HG03520 (cell line): ENCODE results near the gene CHCHD6.

Experiments
- ATAC-seq: cut with Tn5 transposase; IDR thresholded peaks from one replicate; pipeline ENCODE4 v1.9.1; 2021; ENCODE audit warnings: mild to moderate bottlenecking, moderate library complexity; ENCODE audit not compliant: unreplicated experiment

The CHCHD6 gene

DNA sequence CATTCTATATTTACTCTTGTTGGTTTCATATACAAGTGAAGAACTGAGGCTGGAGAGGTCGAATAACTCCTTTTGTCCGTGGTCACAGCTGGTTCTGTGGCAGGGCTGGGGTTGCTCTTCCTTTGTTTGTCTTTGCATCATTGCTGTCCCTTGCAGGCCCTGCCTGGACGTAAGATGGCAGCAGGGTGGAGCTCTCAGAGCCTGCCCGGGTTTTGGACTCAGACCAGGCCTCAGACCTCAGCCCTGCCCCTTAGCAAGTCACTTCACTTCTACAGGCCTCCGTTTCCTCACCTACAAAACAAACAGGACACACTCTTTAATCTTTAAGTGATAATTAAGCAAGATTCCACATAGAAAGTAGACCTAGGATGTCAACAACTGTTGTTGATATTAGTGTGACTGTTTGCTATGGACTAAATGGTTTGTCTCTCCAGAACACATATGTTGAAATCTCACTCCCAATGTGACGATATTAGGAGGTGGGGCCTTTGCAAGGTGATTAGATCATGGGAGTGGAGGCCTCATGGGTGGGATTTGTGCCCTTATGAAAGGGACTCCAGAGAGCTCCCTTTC lies 213.3 kb downstream of the CHCHD6 start:
- no peak for ATAC-seq

DNA sequence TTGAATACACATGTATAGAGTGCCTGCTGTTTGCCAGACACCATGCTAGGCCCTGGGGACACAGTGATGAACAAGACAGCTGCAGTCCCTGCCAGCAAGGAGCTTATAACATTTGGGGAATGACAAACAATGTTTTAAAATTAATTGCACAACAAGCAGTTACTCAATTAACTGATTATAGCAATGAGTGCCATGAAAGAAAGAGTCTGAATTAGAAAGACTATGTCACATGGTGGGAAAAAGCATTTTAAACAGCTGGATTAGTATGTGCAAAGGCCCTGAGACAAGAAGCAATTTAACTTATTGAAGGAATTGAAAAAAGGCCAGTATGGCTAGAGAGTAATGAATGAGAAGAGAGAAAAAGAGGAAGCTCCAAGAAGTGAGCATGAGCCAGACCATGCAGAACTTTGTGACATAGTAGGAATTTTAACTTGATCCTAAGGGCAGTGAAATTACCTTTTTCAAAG lies 214.3 kb downstream of the CHCHD6 start:
- no peak for ATAC-seq

DNA sequence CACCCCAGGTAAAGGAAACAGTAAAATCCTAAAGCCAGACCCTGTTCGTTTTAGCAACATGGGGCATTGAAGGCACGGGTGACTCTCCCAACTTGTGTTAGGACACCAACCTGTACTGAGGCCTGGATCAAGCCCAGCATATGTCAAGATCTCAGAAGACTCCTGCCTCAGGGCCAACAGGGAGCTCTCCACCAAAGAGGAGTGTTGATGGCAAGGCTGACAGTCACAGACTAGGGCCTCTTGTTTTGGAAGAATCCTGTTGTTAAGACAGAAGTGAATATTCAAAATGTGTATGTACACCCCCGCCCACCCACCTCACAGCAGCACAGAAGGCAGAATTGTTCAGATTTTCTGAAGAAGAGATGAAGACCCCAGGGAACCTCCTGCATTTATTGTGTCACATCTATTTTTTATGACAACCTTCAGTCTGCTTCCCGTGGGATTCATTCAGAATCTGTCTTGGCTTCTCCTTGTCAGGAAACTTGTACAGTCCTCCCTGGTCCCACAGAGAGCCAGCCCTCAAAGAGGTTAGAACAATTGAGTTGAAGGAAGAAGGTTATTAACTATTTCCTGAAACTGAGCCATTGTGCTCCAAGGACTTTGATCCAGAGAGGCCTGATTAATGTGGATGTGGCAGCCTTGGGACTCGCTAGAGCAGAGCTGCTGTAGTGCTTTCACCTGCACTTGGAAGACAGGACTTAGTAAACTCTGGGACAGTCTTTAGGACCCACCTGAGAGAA lies 217.2 kb downstream of the CHCHD6 start:
- ATAC-seq: no peak

DNA sequence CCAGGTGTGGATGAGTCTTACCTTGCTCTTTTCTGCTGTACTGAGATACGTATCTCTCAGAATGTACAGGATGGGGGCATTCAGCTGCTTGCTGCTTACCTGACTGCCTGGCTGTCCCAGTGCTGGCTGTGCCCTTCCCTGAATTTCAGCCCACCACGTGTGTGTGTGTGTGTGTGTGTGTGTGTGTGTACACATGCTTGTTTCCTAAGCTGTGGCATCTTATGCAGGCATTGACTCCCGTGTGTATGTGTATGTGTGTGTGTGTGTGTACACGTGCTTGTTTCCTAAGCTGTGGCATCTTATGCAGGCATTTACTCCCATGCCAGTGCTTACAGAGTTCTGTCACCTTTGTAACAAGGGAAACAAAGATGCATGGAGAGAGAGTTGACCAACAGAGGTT lies 218.4 kb downstream of the CHCHD6 start:
- ATAC-seq: no peak

DNA sequence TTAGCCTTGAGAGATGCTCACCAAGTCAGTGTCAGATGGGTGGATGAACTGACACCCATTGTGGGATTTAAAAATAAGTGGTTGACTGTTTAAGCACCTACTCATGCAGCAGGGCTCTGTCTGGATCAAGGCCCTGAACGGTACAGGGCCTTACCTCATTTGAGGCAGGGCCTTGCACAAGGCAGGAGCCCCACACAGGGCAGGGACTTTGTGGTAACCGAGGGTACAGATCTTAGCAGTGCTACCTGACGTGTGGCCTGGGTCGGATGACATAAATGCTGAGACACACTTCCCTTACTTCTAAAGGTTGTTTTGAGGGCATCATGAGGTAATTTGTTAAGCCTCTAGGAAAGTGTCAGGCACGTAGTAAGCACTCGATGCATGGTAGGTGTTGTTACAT lies 219.4 kb downstream of the CHCHD6 start:
- ATAC-seq: no peak

DNA sequence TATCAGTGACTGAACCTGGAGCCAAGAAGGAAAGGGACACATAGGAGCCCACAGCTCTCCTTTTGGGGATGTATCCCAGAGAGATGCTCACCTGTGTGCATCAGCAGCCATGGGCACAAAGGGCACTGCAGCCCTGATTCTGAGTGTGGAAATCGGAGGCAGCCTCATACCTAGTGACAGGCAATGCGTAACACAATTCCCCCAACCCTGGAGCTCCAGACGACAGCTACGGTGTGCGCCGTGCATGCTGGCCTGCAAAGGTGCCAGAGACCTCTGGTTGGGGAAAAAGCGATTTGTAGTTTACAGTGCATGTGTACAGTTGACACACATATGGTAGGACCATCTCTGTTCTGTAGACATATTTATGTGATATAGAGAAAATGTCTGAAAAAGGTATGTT lies 219.9 kb downstream of the CHCHD6 start:
- no peak for ATAC-seq

DNA sequence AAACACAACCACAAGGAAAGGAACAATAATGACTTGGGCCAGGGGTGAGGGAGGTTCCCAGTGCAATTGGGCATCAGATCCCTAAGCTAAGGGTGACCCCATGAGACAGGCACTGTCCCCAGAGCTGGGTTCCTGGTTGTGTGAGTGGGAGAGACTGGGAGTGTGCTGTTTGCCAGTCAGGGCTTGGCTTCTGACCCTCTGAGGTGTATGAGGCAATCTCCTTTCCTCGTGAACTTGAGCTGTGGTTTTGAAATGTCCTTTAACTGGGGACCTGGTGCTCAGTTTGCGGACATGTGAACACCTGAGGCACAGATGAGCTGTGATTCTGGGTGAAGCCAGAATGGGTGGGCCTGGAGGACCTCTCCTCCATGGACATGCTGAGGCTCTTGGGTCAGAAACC lies 220.4 kb downstream of the CHCHD6 start:
- ATAC-seq: no peak

DNA sequence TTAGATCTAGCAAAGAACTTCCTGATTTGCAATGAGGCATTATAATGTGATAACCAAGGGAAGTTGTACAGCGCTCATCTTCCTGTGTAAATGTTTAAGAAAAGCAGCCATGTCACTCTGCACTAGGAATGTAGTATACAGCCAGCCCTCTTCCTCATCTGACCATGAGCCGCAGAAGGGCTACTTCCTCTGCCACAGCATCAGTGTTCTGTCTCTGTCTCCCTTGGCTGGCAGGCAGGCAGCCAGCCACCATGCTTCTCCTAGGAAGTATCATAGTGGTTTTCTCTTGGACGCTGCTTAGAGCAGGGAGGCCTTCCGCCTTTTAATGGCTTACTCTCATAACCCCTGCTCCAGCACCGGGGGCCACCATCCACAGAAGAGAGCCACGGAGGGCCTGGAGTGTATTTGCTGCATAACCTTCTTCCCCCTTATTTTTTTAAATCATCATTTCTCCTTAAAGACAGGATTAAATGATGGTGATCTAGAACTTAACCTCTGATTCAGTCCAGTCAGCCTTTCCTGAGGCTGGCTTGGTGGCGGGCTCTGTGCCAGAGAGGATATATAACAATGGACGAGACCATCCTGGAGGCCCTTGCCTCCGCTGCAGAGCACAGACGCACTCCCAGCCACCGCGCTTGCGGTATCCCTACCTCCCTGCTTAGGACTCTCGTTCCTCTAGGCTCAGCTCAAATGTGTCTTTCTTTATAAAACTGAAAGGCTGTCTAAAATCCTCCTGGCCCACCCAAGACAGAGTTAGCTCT lies 221.6 kb downstream of the CHCHD6 start:
- ATAC-seq: no peak

DNA sequence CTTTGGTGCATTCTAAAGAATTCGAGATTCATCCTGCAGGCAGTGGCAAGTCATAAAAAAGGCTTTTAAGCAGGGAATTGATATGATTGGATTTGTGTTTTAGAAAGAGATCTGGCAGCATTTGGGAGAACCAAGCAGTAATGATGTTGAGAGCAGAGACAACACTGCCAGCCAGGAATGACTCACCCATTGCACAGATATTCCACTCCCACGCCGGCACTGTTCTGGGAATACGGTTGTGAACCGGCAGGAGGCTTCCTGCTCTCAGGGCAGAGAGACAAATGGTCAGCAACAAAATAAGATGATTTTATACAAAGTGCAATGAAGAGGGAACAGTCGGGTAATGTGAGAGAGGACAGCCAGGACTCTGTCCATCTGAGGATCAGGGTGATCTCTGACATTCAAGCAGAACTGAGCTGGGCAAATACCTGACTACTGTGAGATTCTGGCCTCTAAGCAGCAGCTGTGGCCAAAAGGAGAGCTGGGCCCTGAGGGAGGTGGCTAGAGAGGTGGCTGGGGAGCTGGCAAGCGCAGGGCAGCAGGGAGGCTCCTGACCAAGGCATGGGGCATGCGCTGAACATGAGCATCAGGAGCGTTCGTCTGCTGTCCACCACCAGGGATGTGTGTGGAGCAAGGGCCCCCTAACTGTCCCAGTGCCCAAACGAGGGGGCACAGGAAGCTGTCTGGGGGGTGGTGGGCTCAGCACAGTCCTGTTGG lies 222.8 kb downstream of the CHCHD6 start:
- ATAC-seq: no peak

DNA sequence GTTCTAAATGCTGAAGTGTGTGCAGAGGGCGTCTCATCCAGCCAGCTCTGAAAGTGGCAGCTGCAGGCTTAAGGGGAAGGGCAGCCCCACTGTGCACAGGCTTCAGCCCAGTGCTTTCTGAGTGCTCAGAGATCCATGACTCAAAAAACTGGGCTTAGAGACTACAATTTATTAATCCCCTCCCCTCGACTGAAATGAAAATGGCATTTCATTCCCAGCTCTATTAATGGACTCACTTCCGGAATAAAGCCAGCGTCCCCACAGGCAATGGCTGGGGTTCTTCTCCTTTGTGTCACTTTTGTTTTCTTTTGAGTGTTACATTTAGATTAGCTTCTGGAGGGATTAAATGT lies 223.3 kb downstream of the CHCHD6 start:
- ATAC-seq: no peak

DNA sequence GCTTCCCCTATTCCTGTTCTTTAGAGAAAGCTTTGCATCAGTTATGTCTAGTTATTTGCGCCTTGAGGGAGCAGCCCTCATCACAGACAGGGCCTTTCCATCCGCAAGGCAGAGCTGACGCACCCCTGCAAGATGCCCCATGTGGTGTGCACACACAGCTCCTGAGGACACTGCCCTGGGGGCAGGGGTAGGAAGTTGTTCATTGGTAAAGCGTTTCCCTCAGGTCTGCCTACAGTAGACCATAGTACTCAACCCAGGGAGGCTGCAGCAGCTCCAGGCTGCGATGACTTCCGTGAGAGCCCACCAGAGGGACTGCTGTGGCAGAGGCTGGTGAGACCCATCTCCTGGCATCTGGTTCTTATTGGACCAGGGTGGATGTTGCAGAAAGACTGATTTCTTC lies 223.8 kb downstream of the CHCHD6 start:
- no peak for ATAC-seq

DNA sequence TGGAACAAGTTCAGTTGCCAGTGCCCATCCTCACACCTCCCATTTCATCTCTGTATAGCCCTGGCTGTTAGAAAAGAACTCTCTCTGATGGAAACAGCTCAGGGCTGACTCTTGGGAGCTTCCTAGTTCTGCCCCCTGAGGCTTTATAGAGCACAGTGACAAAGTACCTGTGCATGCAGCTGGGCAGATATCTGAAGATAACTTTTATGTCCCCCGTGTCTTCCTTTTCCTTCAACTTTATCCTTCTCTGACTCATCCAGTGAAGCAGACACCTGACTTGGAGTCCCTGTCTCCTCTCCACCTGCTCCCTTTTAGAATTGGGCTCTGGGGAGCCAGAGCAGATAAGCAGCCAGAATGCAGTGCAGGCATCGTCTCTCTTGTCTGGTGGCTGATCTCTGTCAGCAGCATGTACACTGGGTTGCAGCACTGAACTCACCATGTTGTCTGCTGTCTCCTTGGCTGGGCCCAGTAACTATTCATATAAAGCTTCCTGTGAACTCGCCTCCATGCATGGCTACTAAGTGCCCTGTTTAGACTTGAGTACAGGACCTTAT lies 225.0 kb downstream of the CHCHD6 start:
- no peak for ATAC-seq

DNA sequence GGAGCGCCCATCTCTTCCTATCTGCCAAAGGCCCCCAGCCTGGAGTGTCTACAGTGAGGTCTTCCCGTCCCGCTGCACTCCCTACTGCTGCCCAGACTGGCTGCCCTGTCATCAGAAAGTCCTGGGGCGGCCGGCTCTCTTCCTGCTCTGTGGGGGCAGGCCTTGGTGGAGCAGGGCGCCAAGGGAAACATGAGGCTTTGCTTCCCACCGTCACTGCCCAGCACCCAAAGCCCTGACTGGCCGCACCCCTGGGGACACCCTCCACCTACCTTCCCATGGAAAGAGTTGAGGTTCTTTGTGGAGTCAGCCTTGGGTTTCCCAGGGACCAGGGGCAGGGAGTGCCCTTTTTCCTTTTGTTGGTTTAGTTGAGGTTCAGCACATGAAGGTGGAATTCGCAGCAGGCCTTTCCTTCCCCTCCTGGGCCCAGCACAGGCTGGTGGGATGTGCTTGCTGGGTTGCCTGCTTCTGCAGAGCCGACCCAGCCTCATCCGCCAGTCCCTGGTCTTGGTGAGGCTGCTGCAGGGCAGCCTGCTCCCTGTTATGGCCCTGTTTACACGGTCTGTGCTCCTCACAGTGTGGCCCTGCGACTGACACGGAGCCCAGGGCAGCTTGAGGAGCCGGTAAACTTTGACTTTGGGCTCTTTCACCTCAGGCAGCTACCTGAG lies 227.0 kb downstream of the CHCHD6 start:
- ATAC-seq: no peak

DNA sequence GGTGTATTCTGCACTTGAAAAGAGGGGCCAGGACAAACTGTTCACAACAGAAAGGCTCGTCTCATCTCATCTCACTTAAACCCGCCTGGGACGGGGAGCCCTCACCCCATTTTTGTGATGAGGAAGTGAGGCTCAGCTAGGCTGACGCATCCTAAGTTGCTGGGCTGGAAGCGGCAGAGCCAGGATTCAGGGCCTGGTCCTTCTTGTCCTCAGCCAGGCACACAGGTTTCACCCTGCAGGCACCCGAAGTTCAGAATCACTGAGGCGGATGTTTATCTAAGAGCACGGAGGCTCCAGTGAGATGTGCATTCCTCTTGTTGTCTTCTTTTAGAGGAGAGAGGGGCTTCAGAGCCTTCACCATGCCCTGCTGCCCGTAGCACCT lies 227.8 kb downstream of the CHCHD6 start:
- no peak for ATAC-seq

DNA sequence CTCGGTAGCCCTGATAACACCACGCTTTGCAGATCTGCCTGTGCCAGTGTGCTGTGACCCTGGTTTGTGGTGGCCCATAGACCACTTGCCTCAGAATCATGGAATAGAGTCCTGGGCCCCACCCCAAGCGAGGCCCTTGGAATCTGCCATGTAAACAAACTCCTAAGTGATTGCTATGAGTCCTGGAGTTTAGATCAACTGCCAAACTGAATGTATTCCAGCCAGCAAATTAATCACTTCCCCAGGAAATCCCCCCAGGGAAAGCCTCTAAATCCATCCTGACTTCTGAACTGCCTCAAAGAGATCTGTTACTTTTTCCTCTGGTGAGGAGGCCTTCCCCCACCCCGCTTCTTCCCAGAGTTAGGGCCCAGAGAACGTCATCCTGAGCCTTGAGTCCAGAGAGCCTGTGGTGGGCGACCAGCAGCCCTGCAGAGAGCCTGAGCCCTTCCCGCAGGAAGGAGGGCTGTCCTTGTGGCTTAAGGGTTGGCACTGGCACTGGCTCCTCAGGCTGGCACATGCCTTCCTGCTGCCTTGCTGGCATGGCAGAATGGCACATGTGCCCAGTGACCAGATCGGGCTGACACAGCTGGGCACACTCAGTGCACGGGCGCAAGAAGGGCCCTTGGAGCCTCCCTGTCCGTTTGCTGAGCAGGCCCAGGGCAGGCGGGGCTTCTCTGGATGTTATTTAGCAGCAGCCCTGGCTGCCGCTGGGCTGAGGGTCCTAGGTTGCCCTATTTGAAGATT lies 228.3 kb downstream of the CHCHD6 start:
- no peak for ATAC-seq

DNA sequence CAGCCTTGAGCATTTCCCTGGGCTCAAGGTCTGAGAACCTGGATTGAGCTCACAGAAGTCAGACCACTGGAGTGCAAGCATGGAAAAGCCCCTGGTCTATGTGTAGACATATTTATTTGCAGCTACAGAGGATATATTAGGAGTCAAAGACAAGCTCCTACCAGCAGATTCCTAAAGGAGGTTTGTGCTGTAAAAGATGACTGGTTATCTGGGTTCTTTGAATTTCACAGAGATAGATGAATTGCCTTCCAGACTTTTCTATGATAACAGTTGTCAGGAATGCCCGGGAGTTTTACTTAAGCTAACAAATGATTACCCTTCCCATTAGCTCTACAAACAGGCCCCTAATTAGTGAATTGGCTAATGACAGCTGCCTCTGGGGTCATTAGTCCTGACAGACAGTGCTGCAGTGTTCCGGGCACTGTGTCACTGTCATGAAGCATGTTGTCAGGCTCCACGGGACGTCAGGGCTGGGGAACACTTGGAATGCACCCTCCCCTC lies 230.0 kb downstream of the CHCHD6 start:
- ATAC-seq: no peak

DNA sequence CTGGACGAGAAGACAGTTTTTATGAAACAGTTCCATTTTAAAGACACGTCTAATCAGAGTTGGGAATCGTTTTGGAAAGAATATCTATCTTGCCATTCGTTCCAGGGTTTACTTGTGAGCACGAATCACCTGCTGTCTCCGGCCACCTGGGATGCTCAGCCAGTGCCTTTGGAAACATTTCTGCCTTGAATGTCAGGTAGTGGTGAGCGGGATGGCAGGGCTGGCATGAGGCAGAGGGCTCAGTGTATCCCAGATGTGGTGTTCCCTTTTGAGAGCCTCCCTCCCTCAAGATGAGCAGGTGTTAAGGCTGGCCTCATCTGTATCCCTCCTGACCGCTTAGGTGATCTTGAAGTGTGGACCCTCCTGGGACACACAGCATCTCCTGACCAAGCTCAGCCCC lies 231.0 kb downstream of the CHCHD6 start:
- no peak for ATAC-seq

DNA sequence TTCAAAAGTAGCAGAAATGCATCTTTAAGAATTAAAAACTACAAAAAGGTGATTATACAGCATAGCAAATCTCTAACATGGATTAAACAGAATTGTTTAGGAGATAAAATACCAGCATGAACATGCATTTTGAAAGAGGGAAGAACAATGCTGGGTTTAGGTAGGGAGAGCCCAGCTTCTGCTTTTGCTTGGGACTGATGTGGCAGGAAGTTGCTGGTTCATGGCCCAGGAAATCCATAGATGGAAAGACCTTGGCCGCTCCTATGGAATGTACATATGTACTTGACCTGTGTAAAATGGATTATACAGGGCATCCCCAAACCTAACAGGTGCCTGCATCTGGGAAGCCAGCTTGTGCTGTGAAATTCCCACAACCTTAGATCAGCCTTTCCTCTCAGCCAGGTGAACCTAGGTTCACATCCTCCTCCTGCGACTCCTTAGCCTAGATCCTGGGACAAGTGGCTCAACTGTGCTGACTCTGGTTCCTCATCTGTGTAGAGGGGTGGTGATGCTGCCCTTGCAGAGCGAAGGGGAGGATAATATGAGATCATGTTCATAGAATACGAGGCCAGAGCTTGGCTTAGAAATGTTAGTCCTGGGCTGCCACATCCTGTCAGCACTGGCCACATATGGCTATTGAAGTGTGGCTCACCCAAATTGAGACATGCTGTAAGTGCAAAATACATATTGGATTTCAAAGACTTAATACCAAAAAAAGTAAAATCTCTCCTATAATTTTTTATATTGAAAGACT lies 231.9 kb downstream of the CHCHD6 start:
- no peak for ATAC-seq

DNA sequence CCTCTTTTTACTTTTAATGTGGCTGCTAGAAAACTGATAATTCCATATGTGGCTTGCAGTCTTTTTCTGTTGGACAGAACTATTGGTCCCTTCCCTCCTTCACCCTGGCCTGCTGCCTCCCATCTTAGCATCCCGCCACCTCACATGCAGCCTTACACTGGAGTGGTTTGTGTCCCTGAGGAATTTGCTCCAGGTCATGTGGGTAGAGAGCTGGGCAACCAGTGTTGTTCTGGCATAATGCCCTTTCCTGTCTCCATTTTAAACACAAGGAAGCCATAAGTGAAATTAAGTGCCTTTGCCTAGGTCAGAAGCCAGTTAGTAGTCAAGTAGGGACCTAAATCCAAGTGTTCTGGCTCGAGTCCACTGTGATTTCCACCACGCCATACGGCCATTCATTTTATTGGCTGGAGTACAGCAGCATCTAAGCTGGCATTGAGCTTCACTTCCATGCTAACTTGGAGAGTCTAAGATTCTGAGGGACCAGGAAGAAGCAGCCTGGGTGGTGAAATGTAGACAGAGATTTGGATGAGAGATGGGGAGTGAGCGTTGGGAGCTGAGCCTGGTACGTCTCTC lies 232.9 kb downstream of the CHCHD6 start:
- no peak for ATAC-seq
